GM12878 (cell line): ENCODE data around the gene CNPPD1. TPM values are rescaled to one million over a fixed set of nuclear protein-coding genes. Genes with fewer than 3 reads are reported as not detected.

Source experiments
- ATAC-seq: fragments of 200-7000 bp; cut with Tn5 transposase; 3 replicates; pipeline ENCODE4 v1.9.1; 2020; ENCODE audit warnings: mild to moderate bottlenecking, moderate library complexity
- BruUV-seq: library from RNA; stranded (reverse); fragments of 400-500 nt; replicated peaks from 2 replicates; lab custom pipeline; 2021; lab: Mats Ljungman, UMichigan
- CTCF ChIA-PET: fragments of 300-600 bp; sonication (Branson Sonifier 250); formaldehyde crosslinking; extraction: SDS; loops from one replicate; lab custom pipeline; 2021; ENCODE audit warnings: inconsistent platforms; lab: Yijun Ruan, JAX
- POLR2A ChIA-PET: fragments of 350-600 bp; formaldehyde crosslinking; extraction: SDS; loops from one replicate; lab custom pipeline; 2021; ENCODE audit warnings: inconsistent platforms; lab: Charles Lee
- RAD21 ChIA-PET: fragments of 300-600 bp; sonication (Branson Sonifier 250); formaldehyde crosslinking; loops from one replicate; lab custom pipeline; 2023; ENCODE audit warnings: antibody characterized with exemption; ENCODE audit not compliant: unreplicated experiment; lab: Charles Lee
- SMC1A ChIA-PET: fragments of 300-600 bp; sonication (Branson Sonifier 250); formaldehyde crosslinking; loops from one replicate; lab custom pipeline; 2023; ENCODE audit not compliant: unreplicated experiment, uncharacterized antibody; lab: Charles Lee
- DNase-seq: peaks from one replicate; pipeline ENCODE4 v3.0.0-alpha.2; 2011; ENCODE audit warnings: low read depth, low spot score
- FAIRE-seq: peaks from 3 replicates; lab custom pipeline; 2011; peaks lifted over from hg19 to GRCh38; lab: Jason Lieb, UNC
- H2AFZ ChIP-seq: 2 replicates; pipeline ENCODE4 v1.6.0; 2011; ENCODE audit warnings: low read depth, low read length, control low read depth; ENCODE audit not compliant: control insufficient read depth
- H3K27ac ChIP-seq: 2 replicates; pipeline ENCODE4 v1.5.1; 2011; ENCODE audit warnings: control low read depth; ENCODE audit not compliant: control insufficient read depth, insufficient read depth
- H3K27me3 ChIP-seq, 2 experiments: replicated peaks in 1 of 2; 2 replicates each; pipeline versions ENCODE4 v1.6.0 to v1.6.1; 2011; ENCODE audit warnings: low read length in 1 of 2; ENCODE audit not compliant: control insufficient read depth in 2 of 2, insufficient read depth in 2 of 2
- H3K36me3 ChIP-seq, 2 experiments: 2 replicates each; pipeline ENCODE4 v1.5.1; 2011; ENCODE audit warnings: low read length in 1 of 2; ENCODE audit not compliant: control insufficient read depth in 2 of 2, insufficient read depth in 2 of 2
- H3K4me1 ChIP-seq: 2 replicates; pipeline ENCODE4 v1.6.1; 2011; ENCODE audit warnings: mild to moderate bottlenecking, low read length, moderate library complexity, mixed read lengths; ENCODE audit not compliant: control insufficient read depth, insufficient read depth
- H3K4me2 ChIP-seq: 2 replicates; pipeline ENCODE4 v1.6.0; 2011; ENCODE audit warnings: control low read depth; ENCODE audit not compliant: control insufficient read depth, insufficient read depth
- H3K4me3 ChIP-seq: fragments of 200-600 bp; sonication (generic); 2 replicates; pipeline ENCODE4 v1.5.1; 2016
- H3K79me2 ChIP-seq: 2 replicates; pipeline ENCODE4 v1.6.0; 2011; ENCODE audit warnings: low read length; ENCODE audit not compliant: control insufficient read depth, insufficient read depth
- H3K9ac ChIP-seq: 2 replicates; pipeline ENCODE4 v1.8.0; 2011; ENCODE audit warnings: low read length, control low read depth, mixed read lengths; ENCODE audit not compliant: control insufficient read depth, insufficient read depth
- H3K9me3 ChIP-seq: replicated peaks from 3 replicates; pipeline ENCODE4 v1.5.1; 2011; ENCODE audit warnings: mild to moderate bottlenecking, low read length; ENCODE audit not compliant: control insufficient read depth, insufficient read depth
- H4K20me1 ChIP-seq: 2 replicates; pipeline ENCODE4 v1.6.0; 2011; ENCODE audit not compliant: control insufficient read depth, insufficient read depth
- BRCA1 ChIP-seq: IDR thresholded peaks from 2 replicates; pipeline ENCODE4 v1.6.1; 2011; ENCODE audit warnings: low read depth, low read length, improper control_type of control experiment
- MEF2B ChIP-seq: fragments of 450-650 bp; IDR thresholded peaks from 2 replicates; pipeline ENCODE4 v1.6.1; 2018; ENCODE audit warnings: mild to moderate bottlenecking, moderate library complexity; ENCODE audit not compliant: partially characterized antibody, poor library complexity, severe bottlenecking
- NFYB ChIP-seq: IDR thresholded peaks from 2 replicates; pipeline ENCODE4 v1.6.1; 2011; ENCODE audit warnings: low read depth, mild to moderate bottlenecking, low read length, improper control_type of control experiment, moderate library complexity; ENCODE audit not compliant: insufficient read depth
- POLR2A ChIP-seq: IDR thresholded peaks from 2 replicates; pipeline ENCODE4 v1.6.1; 2011; ENCODE audit warnings: low read depth, mild to moderate bottlenecking, low read length
- TCF12 ChIP-seq: IDR thresholded peaks from 2 replicates; pipeline ENCODE4 v1.6.1; 2011; ENCODE audit warnings: low read depth, mild to moderate bottlenecking, low read length
- WGBS: methylation state at CpG from one replicate; pipeline ENCODE4 v1.1.6; 2016; ENCODE audit warnings: low lambda C conversion rate; ENCODE audit not compliant: insufficient replicate concordance, insufficient coverage; ENCODE audit errors: missing lambda C conversion rate; 5-methylcytosine and 5-hydroxymethylcytosine counted together
- in situ Hi-C: fragments of 300-500 bp; cut with MboI; formaldehyde crosslinking; loops from 9 replicates; pipeline ENCODE4 v1.14.3; 2018; ENCODE audit warnings: mixed read lengths
- intact Hi-C: fragments of 100-400 bp; cut with micrococcal nuclease; formaldehyde crosslinking; loops from one replicate; pipeline ENCODE4 v1.14.2; 2022; ENCODE audit not compliant: unreplicated experiment
- polyA plus RNA-seq, 11 experiments: library from polyadenylated mRNA; depleted of rRNA in 4 of 11; unstranded in 6 of 11; stranded (reverse) in 5 of 11; fragments of >200 nt; fragmentation: Nextera tagmentation in 4 of 11; fragmentation: Illumina TruSeq in 1 of 11; extraction: Ambion mirVana in 4 of 11; extraction: Trizol in 1 of 11; gene quantifications; 1 replicate in 1 of 11; 2 replicates in 10 of 11; pipeline versions ENCODE4 v1.2.1 to v1.2.3, GENCODE V29; 2011 to 2016; ENCODE audit warnings: inconsistent platforms in 2 of 11, missing spikeins in 2 of 11, low read depth in 1 of 11
- total RNA-seq, 4 experiments: library from RNA; depleted of rRNA in 3 of 4; stranded (reverse); fragments of >200 nt in 3 of 4; fragmentation: Illumina TruSeq in 1 of 4; extraction: Trizol in 1 of 4; gene quantifications; 2 replicates each; pipeline versions ENCODE4 v1.2.1 to v1.2.3, GENCODE V29; 2013 to 2021
- TF ChIP-seq, protein P1 (sequence below): fragments of 450-650 bp; IDR thresholded peaks from 2 replicates; pipeline ENCODE4 v1.6.1; 2018; ENCODE audit warnings: borderline replicate concordance, mild to moderate bottlenecking; ENCODE audit not compliant: partially characterized antibody
- TF ChIP-seq, protein P2 (sequence below): fragments of 450-650 bp; IDR thresholded peaks from 2 replicates; pipeline ENCODE4 v1.6.1; 2016; ENCODE audit warnings: mild to moderate bottlenecking, moderate library complexity, borderline replicate concordance
- TF ChIP-seq, protein P3 (sequence below): IDR thresholded peaks from 2 replicates; pipeline ENCODE4 v1.6.1; 2011; ENCODE audit warnings: borderline replicate concordance, low read depth, mild to moderate bottlenecking, moderate library complexity, low read length; ENCODE audit not compliant: insufficient read depth, poor library complexity, severe bottlenecking
- TF ChIP-seq, protein P4 (sequence below): fragments of 450-650 bp; IDR thresholded peaks from 2 replicates; pipeline ENCODE4 v1.6.1; 2016; ENCODE audit warnings: mild to moderate bottlenecking

The CNPPD1 gene
- total and polyA plus RNA-seq, 10 of the 15 experiments (the other 5 are each of a cell fraction or from before 2014, with no cell fraction given) = 12.2 to 86.6 (median 43.4) TPM

DNA sequence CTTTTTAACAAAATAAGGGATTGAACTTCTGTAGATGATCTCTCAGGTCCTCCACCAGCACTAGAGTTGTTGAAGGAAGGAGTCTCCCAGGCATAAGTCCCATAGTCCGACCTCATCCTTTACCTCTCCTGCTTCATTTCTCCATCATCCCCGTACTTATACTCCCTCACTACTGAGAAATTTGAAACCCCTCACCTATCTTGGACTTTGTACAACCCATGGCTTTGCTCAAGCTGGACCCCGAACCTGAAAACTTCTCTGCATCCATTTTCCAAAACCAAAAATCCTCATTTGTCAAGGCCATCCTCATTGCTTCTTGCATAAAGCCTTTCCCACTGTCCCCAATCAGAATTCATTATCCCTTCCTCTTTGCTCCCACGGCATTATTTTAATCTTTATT is 15.6 kb downstream of the CNPPD1 start:
- Histone ChIP-seq H3K79me2 (peaks cover 2% of the 10 kb centered on the region), H3K36me3 (no peaks in the 10 kb centered on the region), H3K4me1 (peaks cover 4% of the 10 kb centered on the region; the same call in 1 of the 2 replicates), H3K4me2 (peak overlapping the region; percentile 96), H4K20me1 (no peaks in the 10 kb centered on the region), H2AFZ (no peak overlapping the region; the same call in 1 of the 2 replicates), H3K27me3 (no peaks in the 10 kb centered on the region), H3K9me3 (no peaks in the 10 kb centered on the region), H3K4me3 (peak overlapping the region; percentile 85), H3K9ac (peak overlapping the region; percentile 80; the same call in 1 of the 2 replicates), H3K27ac (no peak overlapping the region; the same call in 1 of the 2 replicates)
- ChIA-PET POLR2A (no interaction called here), CTCF (interaction anchor here (1.9 kb wide), 1 partner anchor 86 kb away, joined by 4 read pairs; no protein-coding TSS in a partner anchor), SMC1A (no interaction called here), RAD21 (interaction anchor here (3.4 kb wide), 1 partner anchor 134 kb away, joined by 30 read pairs; no protein-coding TSS in a partner anchor)
- in situ Hi-C loops (no loop called here), intact Hi-C loops (loop anchor here (2.0 to 5.0 kb wide), 2 partner anchors 94 to 226 kb away; partner anchors contain the start of gene DNPEP)
- TF ChIP-seq, protein P1, sequence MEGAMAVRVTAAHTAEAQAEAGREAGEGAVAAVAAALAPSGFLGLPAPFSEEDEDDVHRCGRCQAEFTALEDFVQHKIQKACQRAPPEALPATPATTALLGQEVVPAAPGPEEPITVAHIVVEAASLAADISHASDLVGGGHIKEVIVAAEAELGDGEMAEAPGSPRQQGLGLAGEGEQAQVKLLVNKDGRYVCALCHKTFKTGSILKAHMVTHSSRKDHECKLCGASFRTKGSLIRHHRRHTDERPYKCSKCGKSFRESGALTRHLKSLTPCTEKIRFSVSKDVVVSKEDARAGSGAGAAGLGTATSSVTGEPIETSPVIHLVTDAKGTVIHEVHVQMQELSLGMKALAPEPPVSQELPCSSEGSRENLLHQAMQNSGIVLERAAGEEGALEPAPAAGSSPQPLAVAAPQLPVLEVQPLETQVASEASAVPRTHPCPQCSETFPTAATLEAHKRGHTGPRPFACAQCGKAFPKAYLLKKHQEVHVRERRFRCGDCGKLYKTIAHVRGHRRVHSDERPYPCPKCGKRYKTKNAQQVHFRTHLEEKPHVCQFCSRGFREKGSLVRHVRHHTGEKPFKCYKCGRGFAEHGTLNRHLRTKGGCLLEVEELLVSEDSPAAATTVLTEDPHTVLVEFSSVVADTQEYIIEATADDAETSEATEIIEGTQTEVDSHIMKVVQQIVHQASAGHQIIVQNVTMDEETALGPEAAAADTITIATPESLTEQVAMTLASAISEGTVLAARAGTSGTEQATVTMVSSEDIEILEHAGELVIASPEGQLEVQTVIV = no peak
- no peak for TF ChIP-seq MEF2B
- no peak for TF ChIP-seq BRCA1
- TF ChIP-seq, protein P2, sequence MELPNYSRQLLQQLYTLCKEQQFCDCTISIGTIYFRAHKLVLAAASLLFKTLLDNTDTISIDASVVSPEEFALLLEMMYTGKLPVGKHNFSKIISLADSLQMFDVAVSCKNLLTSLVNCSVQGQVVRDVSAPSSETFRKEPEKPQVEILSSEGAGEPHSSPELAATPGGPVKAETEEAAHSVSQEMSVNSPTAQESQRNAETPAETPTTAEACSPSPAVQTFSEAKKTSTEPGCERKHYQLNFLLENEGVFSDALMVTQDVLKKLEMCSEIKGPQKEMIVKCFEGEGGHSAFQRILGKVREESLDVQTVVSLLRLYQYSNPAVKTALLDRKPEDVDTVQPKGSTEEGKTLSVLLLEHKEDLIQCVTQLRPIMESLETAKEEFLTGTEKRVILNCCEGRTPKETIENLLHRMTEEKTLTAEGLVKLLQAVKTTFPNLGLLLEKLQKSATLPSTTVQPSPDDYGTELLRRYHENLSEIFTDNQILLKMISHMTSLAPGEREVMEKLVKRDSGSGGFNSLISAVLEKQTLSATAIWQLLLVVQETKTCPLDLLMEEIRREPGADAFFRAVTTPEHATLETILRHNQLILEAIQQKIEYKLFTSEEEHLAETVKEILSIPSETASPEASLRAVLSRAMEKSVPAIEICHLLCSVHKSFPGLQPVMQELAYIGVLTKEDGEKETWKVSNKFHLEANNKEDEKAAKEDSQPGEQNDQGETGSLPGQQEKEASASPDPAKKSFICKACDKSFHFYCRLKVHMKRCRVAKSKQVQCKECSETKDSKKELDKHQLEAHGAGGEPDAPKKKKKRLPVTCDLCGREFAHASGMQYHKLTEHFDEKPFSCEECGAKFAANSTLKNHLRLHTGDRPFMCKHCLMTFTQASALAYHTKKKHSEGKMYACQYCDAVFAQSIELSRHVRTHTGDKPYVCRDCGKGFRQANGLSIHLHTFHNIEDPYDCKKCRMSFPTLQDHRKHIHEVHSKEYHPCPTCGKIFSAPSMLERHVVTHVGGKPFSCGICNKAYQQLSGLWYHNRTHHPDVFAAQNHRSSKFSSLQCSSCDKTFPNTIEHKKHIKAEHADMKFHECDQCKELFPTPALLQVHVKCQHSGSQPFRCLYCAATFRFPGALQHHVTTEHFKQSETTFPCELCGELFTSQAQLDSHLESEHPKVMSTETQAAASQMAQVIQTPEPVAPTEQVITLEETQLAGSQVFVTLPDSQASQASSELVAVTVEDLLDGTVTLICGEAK = no peak
- TF ChIP-seq, protein P3, sequence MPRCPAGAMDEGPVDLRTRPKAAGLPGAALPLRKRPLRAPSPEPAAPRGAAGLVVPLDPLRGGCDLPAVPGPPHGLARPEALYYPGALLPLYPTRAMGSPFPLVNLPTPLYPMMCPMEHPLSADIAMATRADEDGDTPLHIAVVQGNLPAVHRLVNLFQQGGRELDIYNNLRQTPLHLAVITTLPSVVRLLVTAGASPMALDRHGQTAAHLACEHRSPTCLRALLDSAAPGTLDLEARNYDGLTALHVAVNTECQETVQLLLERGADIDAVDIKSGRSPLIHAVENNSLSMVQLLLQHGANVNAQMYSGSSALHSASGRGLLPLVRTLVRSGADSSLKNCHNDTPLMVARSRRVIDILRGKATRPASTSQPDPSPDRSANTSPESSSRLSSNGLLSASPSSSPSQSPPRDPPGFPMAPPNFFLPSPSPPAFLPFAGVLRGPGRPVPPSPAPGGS = no peak
- TF ChIP-seq POLR2A = no peak
- no peak for TF ChIP-seq TCF12
- TF ChIP-seq, protein P4, sequence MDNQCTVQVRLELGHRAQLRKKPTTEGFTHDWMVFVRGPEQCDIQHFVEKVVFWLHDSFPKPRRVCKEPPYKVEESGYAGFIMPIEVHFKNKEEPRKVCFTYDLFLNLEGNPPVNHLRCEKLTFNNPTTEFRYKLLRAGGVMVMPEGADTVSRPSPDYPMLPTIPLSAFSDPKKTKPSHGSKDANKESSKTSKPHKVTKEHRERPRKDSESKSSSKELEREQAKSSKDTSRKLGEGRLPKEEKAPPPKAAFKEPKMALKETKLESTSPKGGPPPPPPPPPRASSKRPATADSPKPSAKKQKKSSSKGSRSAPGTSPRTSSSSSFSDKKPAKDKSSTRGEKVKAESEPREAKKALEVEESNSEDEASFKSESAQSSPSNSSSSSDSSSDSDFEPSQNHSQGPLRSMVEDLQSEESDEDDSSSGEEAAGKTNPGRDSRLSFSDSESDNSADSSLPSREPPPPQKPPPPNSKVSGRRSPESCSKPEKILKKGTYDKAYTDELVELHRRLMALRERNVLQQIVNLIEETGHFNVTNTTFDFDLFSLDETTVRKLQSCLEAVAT = no peak
- TF ChIP-seq NFYB = no peak
- FAIRE-seq (no peak), ATAC-seq (no peak), DNase-seq (no peak)
- WGBS = 37% methylated on average over 4 of the region's 4 CpGs
- BruUV-seq = no TSS peak
